HG03520 (cell line): ENCODE results near the gene EDN2.

Source experiments
- ATAC-seq: cut with Tn5 transposase; IDR thresholded peaks from one replicate; pipeline ENCODE4 v1.9.1; 2021; ENCODE audit warnings: mild to moderate bottlenecking, moderate library complexity; ENCODE audit not compliant: unreplicated experiment

EDN2 gene

GRCh38 chr1:41468122-41468762, 16.2 kb downstream of the EDN2 start:
- no peak for ATAC-seq

GRCh38 chr1:41467673-41468072, 16.8 kb downstream of the EDN2 start:
- no peak for ATAC-seq

GRCh38 chr1:41466146-41466545, 18.3 kb downstream of the EDN2 start:
- ATAC-seq: no peak

- ATAC-seq: no peak
Observed at GRCh38 chr1:41465741-41466140, 18.7 kb downstream of the EDN2 start.

GRCh38 chr1:41464885-41465284, 19.6 kb downstream of the EDN2 start:
- ATAC-seq: no peak

- ATAC-seq: no peak
Observed at GRCh38 chr1:41463516-41463915, 21.0 kb downstream of the EDN2 start.

- ATAC-seq: no peak
Observed at GRCh38 chr1:41462680-41463004, 21.8 kb downstream of the EDN2 start.

- ATAC-seq: no peak
Observed at GRCh38 chr1:41461790-41462679, 22.4 kb downstream of the EDN2 start.

- no peak for ATAC-seq
Observed at GRCh38 chr1:41456847-41457540, 27.5 kb downstream of the EDN2 start.

- no peak for ATAC-seq
Observed at GRCh38 chr1:41455479-41456332, 28.8 kb downstream of the EDN2 start.

- ATAC-seq: no peak
Observed at GRCh38 chr1:41454406-41454805, 30.1 kb downstream of the EDN2 start.

- ATAC-seq: no peak
Observed at GRCh38 chr1:41452704-41453290, 31.7 kb downstream of the EDN2 start.

GRCh38 chr1:41450747-41451285, 33.7 kb downstream of the EDN2 start:
- no peak for ATAC-seq

GRCh38 chr1:41449326-41449921, 35.1 kb downstream of the EDN2 start:
- ATAC-seq: no peak

- no peak for ATAC-seq
Observed at GRCh38 chr1:41448821-41449220, 35.7 kb downstream of the EDN2 start.

- ATAC-seq: no peak
Observed at GRCh38 chr1:41447995-41448770, 36.3 kb downstream of the EDN2 start.

GRCh38 chr1:41446851-41447610, 37.5 kb downstream of the EDN2 start:
- no peak for ATAC-seq

- no peak for ATAC-seq
Observed at GRCh38 chr1:41444785-41445184, 39.7 kb downstream of the EDN2 start.
